ENCODE measurements around the gene ZFP36L1. TPM values are rescaled to one million over a fixed set of nuclear protein-coding genes. Genes with fewer than 3 reads are reported as not detected.

ZFP36L1 gene
- total RNA-seq, 5 donors from 2014 or later (not counting 1 experiment from before 2014, with no cell fraction given) = 123 to 253 (median 233) TPM

DNA sequence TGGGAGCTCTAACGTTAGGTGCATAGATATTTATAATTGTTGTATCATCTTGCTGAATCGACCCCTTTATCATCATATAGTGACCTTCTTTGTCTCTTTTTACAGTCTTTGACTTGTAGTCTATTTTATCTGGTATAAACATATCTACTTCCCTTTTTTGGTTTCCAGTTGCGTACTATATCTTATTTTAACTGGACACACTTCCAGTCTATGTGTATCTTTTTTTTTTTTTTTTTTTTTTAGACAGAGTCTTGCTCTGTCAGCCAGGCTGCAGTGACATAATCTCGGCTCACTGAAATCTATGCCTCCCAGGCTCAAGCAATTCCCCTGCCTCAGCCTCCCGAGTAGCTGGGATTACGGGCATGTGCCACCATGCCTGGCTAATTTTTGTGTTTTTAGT, 41.9 kb upstream of the ZFP36L1 start:
- CTCF ChIA-PET = interaction anchor here in 1 of 2 donors (0.6 kb wide), 1 partner anchor 945 kb away, joined by 3 read pairs; no protein-coding TSS in a partner anchor
- POLR2A ChIA-PET = no interaction called here
- Histone ChIP-seq H3K4me3 (ENCODE audit: control insufficient read depth in 1 of 2, extremely low read depth in 1 of 2, low read length in 1 of 2) (no peak overlapping the region), H3K4me1 (ENCODE audit: control insufficient read depth in 1 of 2, extremely low read depth in 1 of 2, insufficient read depth in 2 of 2, low read length in 2 of 2) (no peaks in the 10 kb centered on the region), H3K27ac (ENCODE audit: low read length) (no peak overlapping the region), H3K27me3 (replicated peaks in 1 of 2; ENCODE audit: control insufficient read depth in 2 of 2, extremely low read depth in 1 of 2, insufficient read depth in 2 of 2, low read length in 1 of 2) (no peaks in the 10 kb centered on the region), H3K36me3 (ENCODE audit: control insufficient read depth in 2 of 2, extremely low read depth in 1 of 2, insufficient read depth in 1 of 2, low read length in 1 of 2) (no peaks in the 10 kb centered on the region), H3K9me3 (peaks cover 13% of the 10 kb centered on the region)
- peaks cover 23% of the 10 kb centered on the region for H3K36me3 Mint-ChIP-seq
- WGBS (ENCODE audit: insufficient coverage) = no CpG with 5 or more reads among the region's 6 CpGs
- H3K27ac Mint-ChIP-seq = no peak overlapping the region
- H3K27me3 Mint-ChIP-seq = no peaks in the 10 kb centered on the region
- no peak for ATAC-seq (replicated peaks in 1 of 4)
- H3K4me1 Mint-ChIP-seq = peaks cover 0 to 5% (median 0%) of the 10 kb centered on the region in 3 donors
- no peak for DNase-seq
- H3K9me3 Mint-ChIP-seq = peaks cover 13 to 27% (median 17%) of the 10 kb centered on the region in 3 donors
- no peak overlapping the region for H3K4me3 Mint-ChIP-seq

DNA sequence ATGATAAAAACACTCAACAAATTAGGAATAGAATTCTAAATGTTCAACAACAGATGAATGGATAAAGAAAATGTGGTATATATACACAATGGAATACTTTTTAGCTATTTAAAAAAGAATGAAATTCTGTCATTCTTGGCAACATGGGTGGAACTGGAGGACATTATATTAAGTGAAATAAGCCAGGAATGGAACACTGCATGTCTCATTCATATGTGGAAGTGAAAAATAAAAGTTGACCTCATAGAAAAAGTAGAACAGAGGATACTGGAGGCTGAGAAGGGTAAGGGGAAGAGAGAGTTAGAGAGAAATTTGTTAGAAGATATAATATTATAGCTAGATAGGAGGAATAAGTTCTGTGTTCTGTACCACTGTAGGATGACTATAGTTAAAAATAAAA, 35.8 kb upstream of the ZFP36L1 start:
- peaks cover 0 to 12% (median 2%) of the 10 kb centered on the region in 3 donors for H3K9me3 Mint-ChIP-seq
- Histone ChIP-seq H3K4me3 (ENCODE audit: control insufficient read depth in 1 of 2, extremely low read depth in 1 of 2, low read length in 1 of 2) (no peak overlapping the region), H3K9me3 (peaks cover 3% of the 10 kb centered on the region), H3K27me3 (replicated peaks in 1 of 2; ENCODE audit: control insufficient read depth in 2 of 2, extremely low read depth in 1 of 2, insufficient read depth in 2 of 2, low read length in 1 of 2) (no peaks in the 10 kb centered on the region), H3K4me1 (ENCODE audit: control insufficient read depth in 1 of 2, extremely low read depth in 1 of 2, insufficient read depth in 2 of 2, low read length in 2 of 2) (peaks cover 2 to 11% of the 10 kb centered on the region in 2 experiments), H3K27ac (ENCODE audit: low read length) (no peak overlapping the region), H3K36me3 (ENCODE audit: control insufficient read depth in 2 of 2, extremely low read depth in 1 of 2, insufficient read depth in 1 of 2, low read length in 1 of 2) (no peaks in the 10 kb centered on the region)
- POLR2A ChIA-PET = no interaction called here
- H3K36me3 Mint-ChIP-seq = no peaks in the 10 kb centered on the region
- CTCF ChIA-PET = interaction anchor here in 1 of 2 donors (0.9 kb wide), 2 partner anchors 15 to 16 kb away, joined by 3 to 7 read pairs; no protein-coding TSS in a partner anchor
- no peak for DNase-seq
- no peaks in the 10 kb centered on the region for H3K27me3 Mint-ChIP-seq
- ATAC-seq (replicated peaks in 1 of 4) = no peak
- no peak overlapping the region for H3K27ac Mint-ChIP-seq
- no peak overlapping the region for H3K4me3 Mint-ChIP-seq
- peaks cover 5 to 10% (median 8%) of the 10 kb centered on the region in 3 donors for H3K4me1 Mint-ChIP-seq

GRCh38 chr14:68825729-68826128, 32.9 kb upstream of the ZFP36L1 start:
- WGBS (ENCODE audit: insufficient coverage) = 80% methylated on average over 1 of the region's 3 CpGs
- Histone ChIP-seq H3K27me3 (replicated peaks in 1 of 2; ENCODE audit: control insufficient read depth in 2 of 2, extremely low read depth in 1 of 2, insufficient read depth in 2 of 2, low read length in 1 of 2) (no peaks in the 10 kb centered on the region), H3K9me3 (no peaks in the 10 kb centered on the region), H3K4me1 (ENCODE audit: control insufficient read depth in 1 of 2, extremely low read depth in 1 of 2, insufficient read depth in 2 of 2, low read length in 2 of 2) (peaks cover 5 to 34% of the 10 kb centered on the region in 2 experiments), H3K36me3 (ENCODE audit: control insufficient read depth in 2 of 2, extremely low read depth in 1 of 2, insufficient read depth in 1 of 2, low read length in 1 of 2) (no peaks in the 10 kb centered on the region), H3K27ac (ENCODE audit: low read length) (no peak overlapping the region), H3K4me3 (ENCODE audit: control insufficient read depth in 1 of 2, extremely low read depth in 1 of 2, low read length in 1 of 2) (no peak overlapping the region)
- Mint-ChIP-seq H3K4me1 (peaks cover 15 to 29% (median 22%) of the 10 kb centered on the region in 3 donors), H3K36me3 (no peaks in the 10 kb centered on the region), H3K4me3 (no peak overlapping the region), H3K9me3 (no peaks in the 10 kb centered on the region), H3K27ac (no peak overlapping the region), H3K27me3 (no peaks in the 10 kb centered on the region)
- no peak for ATAC-seq (replicated peaks in 1 of 4)
- CTCF ChIA-PET = no interaction called here
- no peak for DNase-seq
- POLR2A ChIA-PET = no interaction called here

DNA sequence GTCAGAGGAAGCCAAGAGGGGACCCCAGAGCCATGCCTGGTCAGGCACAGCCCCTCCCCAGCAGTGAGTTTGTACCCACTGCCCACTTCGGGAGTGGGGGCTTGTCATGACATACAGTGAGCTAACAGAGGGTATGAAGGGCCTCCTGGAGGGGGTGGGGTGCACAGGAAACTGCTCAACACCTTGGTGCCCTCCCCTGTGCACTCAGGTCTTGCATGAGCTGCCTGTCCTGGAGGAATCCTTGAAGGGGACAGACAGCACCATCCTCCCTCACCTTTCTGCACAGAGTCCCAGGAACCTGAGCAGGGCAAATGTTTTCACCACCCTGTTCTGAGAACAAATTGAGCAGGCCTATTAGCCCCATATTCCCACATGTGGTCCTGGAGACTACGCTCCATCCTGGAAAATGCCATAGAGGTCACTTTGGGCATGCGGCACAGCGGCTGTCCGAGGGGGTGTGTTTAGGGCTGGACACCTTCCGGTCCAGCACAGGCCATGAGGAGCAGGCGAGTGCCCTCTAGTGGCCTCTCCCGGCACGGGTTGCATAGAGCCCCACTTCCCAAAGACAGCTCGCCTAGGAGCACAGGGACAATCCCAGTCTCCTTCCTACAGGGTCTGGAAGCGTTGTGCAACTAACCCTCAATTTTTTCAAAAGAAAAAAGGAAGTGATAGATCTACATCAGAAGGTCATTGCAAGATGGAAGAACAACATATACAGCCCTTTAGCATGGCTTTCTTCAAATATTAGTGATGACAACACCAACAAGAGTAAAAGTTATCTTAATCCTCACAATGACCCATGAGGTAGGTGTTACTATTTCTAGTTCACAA, 31.9 kb upstream of the ZFP36L1 start:
- WGBS (ENCODE audit: insufficient coverage) = 38% methylated on average over 7 of the region's 11 CpGs
- POLR2A ChIA-PET = no interaction called here
- Histone ChIP-seq H3K27ac (ENCODE audit: low read length) (no peak overlapping the region), H3K27me3 (replicated peaks in 1 of 2; ENCODE audit: control insufficient read depth in 2 of 2, extremely low read depth in 1 of 2, insufficient read depth in 2 of 2, low read length in 1 of 2) (no peaks in the 10 kb centered on the region), H3K4me1 (ENCODE audit: control insufficient read depth in 1 of 2, extremely low read depth in 1 of 2, insufficient read depth in 2 of 2, low read length in 2 of 2) (peaks cover 10 to 44% of the 10 kb centered on the region in 2 experiments), H3K36me3 (ENCODE audit: control insufficient read depth in 2 of 2, extremely low read depth in 1 of 2, insufficient read depth in 1 of 2, low read length in 1 of 2) (no peaks in the 10 kb centered on the region), H3K9me3 (no peaks in the 10 kb centered on the region), H3K4me3 (ENCODE audit: control insufficient read depth in 1 of 2, extremely low read depth in 1 of 2, low read length in 1 of 2) (no peak overlapping the region)
- H3K4me1 Mint-ChIP-seq = peaks cover 25 to 39% (median 32%) of the 10 kb centered on the region in 3 donors
- CTCF ChIA-PET = interaction anchor here (0.6 to 1.0 kb wide), 2 partner anchors 36 to 538 kb away, joined by 3 to 4 read pairs; no protein-coding TSS in a partner anchor
- no peak for ATAC-seq (replicated peaks in 1 of 4)
- H3K4me3 Mint-ChIP-seq = no peak overlapping the region
- H3K27ac Mint-ChIP-seq = no peak overlapping the region
- peak in 3 of 35 experiments; percentile 35 to 53 (median 42) for DNase-seq
- H3K36me3 Mint-ChIP-seq = no peaks in the 10 kb centered on the region
- H3K9me3 Mint-ChIP-seq = no peaks in the 10 kb centered on the region
- no peaks in the 10 kb centered on the region for H3K27me3 Mint-ChIP-seq

- 100% methylated on average over 1 of the region's 1 CpG for WGBS (ENCODE audit: insufficient coverage)
- Histone ChIP-seq H3K9me3 (no peaks in the 10 kb centered on the region), H3K4me3 (ENCODE audit: control insufficient read depth in 1 of 2, extremely low read depth in 1 of 2, low read length in 1 of 2) (no peak overlapping the region), H3K27me3 (replicated peaks in 1 of 2; ENCODE audit: control insufficient read depth in 2 of 2, extremely low read depth in 1 of 2, insufficient read depth in 2 of 2, low read length in 1 of 2) (no peaks in the 10 kb centered on the region), H3K36me3 (ENCODE audit: control insufficient read depth in 2 of 2, extremely low read depth in 1 of 2, insufficient read depth in 1 of 2, low read length in 1 of 2) (no peaks in the 10 kb centered on the region), H3K27ac (ENCODE audit: low read length) (no peak overlapping the region), H3K4me1 (ENCODE audit: control insufficient read depth in 1 of 2, extremely low read depth in 1 of 2, insufficient read depth in 2 of 2, low read length in 2 of 2) (peaks cover 16 to 50% of the 10 kb centered on the region in 2 experiments)
- Mint-ChIP-seq H3K9me3 (no peaks in the 10 kb centered on the region), H3K27ac (no peak overlapping the region), H3K4me3 (no peak overlapping the region), H3K36me3 (no peaks in the 10 kb centered on the region), H3K27me3 (no peaks in the 10 kb centered on the region), H3K4me1 (peaks cover 31 to 45% (median 38%) of the 10 kb centered on the region in 3 donors)
- CTCF ChIA-PET = interaction anchor here (0.6 to 1.0 kb wide), 2 partner anchors 35 to 537 kb away, joined by 3 to 4 read pairs; no protein-coding TSS in a partner anchor
- POLR2A ChIA-PET = no interaction called here
- no peak for ATAC-seq (replicated peaks in 1 of 4)
- no peak for DNase-seq
Measured at GRCh38 chr14:68824207-68824516, 31.3 kb upstream of the ZFP36L1 start.

DNA sequence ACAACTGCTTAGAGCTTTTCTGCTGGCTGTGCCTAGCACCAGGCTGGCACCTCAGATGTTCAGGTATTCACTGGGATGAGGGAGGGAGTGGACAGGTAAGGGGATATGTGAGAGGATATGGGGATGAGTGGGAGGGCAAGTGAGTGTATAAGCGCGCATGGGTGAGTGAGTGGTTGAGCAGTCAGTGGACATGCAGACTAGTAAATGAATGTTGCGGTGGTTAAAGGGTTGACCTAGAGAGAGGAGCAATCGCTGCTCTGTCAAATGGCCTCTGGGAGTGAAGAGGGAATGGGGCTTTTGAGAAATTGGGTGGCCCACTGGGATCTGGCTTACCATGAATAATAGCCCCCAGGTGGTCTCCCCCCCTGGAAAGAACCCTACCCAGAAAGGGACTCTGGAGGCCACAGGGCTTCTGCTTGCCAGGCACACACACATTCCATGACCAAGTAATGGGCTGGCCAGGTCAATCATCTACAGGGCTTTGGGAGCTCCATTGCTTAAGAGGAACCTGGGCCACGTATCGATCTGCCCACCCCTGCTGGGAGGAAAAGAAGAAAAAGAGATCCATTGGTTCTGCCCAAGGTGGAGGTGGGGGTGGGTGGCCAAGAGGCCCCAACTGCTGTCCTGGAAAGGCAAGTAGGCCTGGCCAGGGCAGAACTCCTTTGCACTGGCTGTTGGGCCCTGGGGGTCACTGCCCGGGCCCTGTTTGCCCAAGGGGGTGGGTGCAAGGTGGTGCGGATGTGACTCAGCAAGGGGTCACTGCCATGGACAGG, 30.8 kb upstream of the ZFP36L1 start:
- WGBS (ENCODE audit: insufficient coverage) = 100% methylated on average over 8 of the region's 8 CpGs
- H3K4me1 ChIP-seq (ENCODE audit: control insufficient read depth in 1 of 2, extremely low read depth in 1 of 2, insufficient read depth in 2 of 2, low read length in 2 of 2) = peaks cover 18 to 53% of the 10 kb centered on the region in 2 experiments
- DNase-seq = no peak
- no peak overlapping the region for H3K27ac ChIP-seq (ENCODE audit: low read length)
- ChIA-PET POLR2A (no interaction called here), CTCF (interaction anchor here (0.6 to 1.0 kb wide), 2 partner anchors 34 to 536 kb away, joined by 3 to 4 read pairs; no protein-coding TSS in a partner anchor)
- H3K9me3 ChIP-seq = no peaks in the 10 kb centered on the region
- Mint-ChIP-seq H3K36me3 (no peaks in the 10 kb centered on the region), H3K4me1 (peaks cover 33 to 49% (median 41%) of the 10 kb centered on the region in 3 donors), H3K27ac (no peak overlapping the region), H3K27me3 (no peaks in the 10 kb centered on the region), H3K9me3 (no peaks in the 10 kb centered on the region), H3K4me3 (no peak overlapping the region)
- H3K27me3 ChIP-seq (replicated peaks in 1 of 2; ENCODE audit: control insufficient read depth in 2 of 2, extremely low read depth in 1 of 2, insufficient read depth in 2 of 2, low read length in 1 of 2) = no peaks in the 10 kb centered on the region
- H3K4me3 ChIP-seq (ENCODE audit: control insufficient read depth in 1 of 2, extremely low read depth in 1 of 2, low read length in 1 of 2) = no peak overlapping the region
- H3K36me3 ChIP-seq (ENCODE audit: control insufficient read depth in 2 of 2, extremely low read depth in 1 of 2, insufficient read depth in 1 of 2, low read length in 1 of 2) = no peaks in the 10 kb centered on the region
- ATAC-seq (replicated peaks in 1 of 4) = no peak
